GM23338 (cell line): ENCODE measurements around the gene DNAAF9. TPM values are rescaled to one million over a fixed set of nuclear protein-coding genes. Genes with fewer than 3 reads are reported as not detected.

ENCODE experiments used
- ATAC-seq: fragments of 200-7000 bp; cut with Tn5 transposase; 3 replicates; pipeline ENCODE4 v1.9.1; 2020
- DNase-seq: peaks from one replicate; pipeline ENCODE4 v3.0.0-alpha.2; 2015; ENCODE audit warnings: low spot score
- H2AFZ ChIP-seq: fragments of 200-600 bp; sonication (generic); 2 replicates; pipeline ENCODE4 v1.8.0; 2016; ENCODE audit warnings: antibody characterized with exemption, mild to moderate bottlenecking, moderate library complexity
- H3F3A ChIP-seq: fragments of 200-600 bp; sonication (generic); replicated peaks from 2 replicates; pipeline ENCODE4 v1.8.0; 2017; ENCODE audit warnings: antibody characterized with exemption, mixed run types, low read depth
- H3K27ac ChIP-seq: fragments of 200-600 bp; sonication (generic); 2 replicates; pipeline ENCODE4 v1.6.1; 2016; ENCODE audit warnings: low read depth
- H3K27me3 ChIP-seq: fragments of 200-600 bp; sonication (generic); 2 replicates; pipeline ENCODE4 v1.8.0; 2016; ENCODE audit warnings: mild to moderate bottlenecking, mixed run types, moderate library complexity; ENCODE audit not compliant: insufficient read depth
- H3K36me3 ChIP-seq: fragments of 200-600 bp; sonication (generic); 2 replicates; pipeline ENCODE4 v1.8.0; 2016; ENCODE audit warnings: mild to moderate bottlenecking; ENCODE audit not compliant: insufficient read depth
- H3K4me1 ChIP-seq: fragments of 200-600 bp; sonication (generic); 2 replicates; pipeline ENCODE4 v1.8.0; 2016; ENCODE audit warnings: mild to moderate bottlenecking, moderate library complexity; ENCODE audit not compliant: insufficient read depth
- H3K4me2 ChIP-seq: fragments of 200-600 bp; sonication (generic); 2 replicates; pipeline ENCODE4 v1.7.1; 2017; ENCODE audit warnings: mixed run types
- H3K4me3 ChIP-seq: fragments of 200-600 bp; sonication (generic); 2 replicates; pipeline ENCODE4 v1.6.1; 2016; ENCODE audit warnings: mixed run types
- H3K79me2 ChIP-seq: fragments of 200-600 bp; sonication (generic); replicated peaks from 2 replicates; pipeline ENCODE4 v1.8.0; 2017; ENCODE audit warnings: mild to moderate bottlenecking; ENCODE audit not compliant: insufficient read depth
- H3K9me2 ChIP-seq: fragments of 200-600 bp; sonication (generic); 2 replicates; pipeline ENCODE4 v1.8.0; 2017; ENCODE audit not compliant: insufficient read depth
- H4K20me1 ChIP-seq: fragments of 200-600 bp; sonication (generic); replicated peaks from 2 replicates; pipeline ENCODE4 v1.8.0; 2017; ENCODE audit warnings: mild to moderate bottlenecking; ENCODE audit not compliant: insufficient read depth
- H3K27ac Mint-ChIP-seq: 2 replicates; pipeline ENCODE4 v1.8.0; 2020; ENCODE audit warnings: inconsistent platforms, mild to moderate bottlenecking, moderate library complexity, mixed read lengths
- H3K27me3 Mint-ChIP-seq: 3 replicates; pipeline ENCODE4 v1.8.0; 2022; ENCODE audit warnings: low read depth, mild to moderate bottlenecking, moderate library complexity, mixed read lengths, inconsistent platforms; ENCODE audit not compliant: insufficient read depth, poor library complexity
- H3K36me3 Mint-ChIP-seq: 3 replicates; pipeline ENCODE4 v1.8.0; 2021; ENCODE audit warnings: low read depth, mild to moderate bottlenecking, inconsistent platforms, moderate library complexity, mixed read lengths
- H3K4me1 Mint-ChIP-seq: 3 replicates; pipeline ENCODE4 v1.8.0; 2020; ENCODE audit warnings: mild to moderate bottlenecking, inconsistent platforms, mixed read lengths
- H3K4me3 Mint-ChIP-seq: 3 replicates; pipeline ENCODE4 v1.8.0; 2021; ENCODE audit warnings: moderate library complexity, mild to moderate bottlenecking, inconsistent platforms, mixed read lengths
- H3K9me3 Mint-ChIP-seq: 3 replicates; pipeline ENCODE4 v1.8.0; 2020; ENCODE audit warnings: moderate library complexity, mild to moderate bottlenecking, inconsistent platforms, mixed read lengths
- CTCF ChIP-seq, 2 experiments: fragments of 200-600 bp in 1 of 2; sonication (generic) in 1 of 2; conservative IDR thresholded peaks; 2 replicates each; pipeline versions ENCODE4 v1.5.1 to v1.6.1; 2016 to 2017; ENCODE audit warnings: antibody characterized with exemption in 2 of 2, low read depth in 2 of 2, mild to moderate bottlenecking in 2 of 2, moderate library complexity in 1 of 2
- JUNB ChIP-seq: IDR thresholded peaks from one replicate; pipeline ENCODE4 v1.6.1; 2016; ENCODE audit warnings: antibody characterized with exemption; ENCODE audit not compliant: unreplicated experiment
- NANOG ChIP-seq: IDR thresholded peaks from 2 replicates; pipeline ENCODE4 v1.6.1; 2016; ENCODE audit warnings: antibody characterized with exemption, borderline replicate concordance
- ZNF331 ChIP-seq: fragments of 250-450 bp; sonication (Bioruptor Pico); IDR thresholded peaks from 2 replicates; pipeline ENCODE4 v1.5.0; 2020; ENCODE audit warnings: low read depth, mild to moderate bottlenecking, moderate library complexity
- ZNF462 ChIP-seq: fragments of 250-450 bp; sonication (Bioruptor Pico); IDR thresholded peaks from 2 replicates; pipeline ENCODE4 v1.5.0; 2020; ENCODE audit warnings: mild to moderate bottlenecking, moderate library complexity
- polyA plus RNA-seq: library from polyadenylated mRNA; unstranded; fragments of >200 nt; fragmentation: Nextera tagmentation; extraction: Ambion mirVana; gene quantifications from 2 replicates; pipeline ENCODE4 v1.2.1, GENCODE V29; 2016
- total RNA-seq: library from RNA; depleted of rRNA; stranded (reverse); fragments of >200 nt; shearing (Covaris generic); gene quantifications from 2 replicates; pipeline ENCODE4 v1.2.3, GENCODE V29; 2014

Gene DNAAF9
- total and polyA plus RNA-seq, 2 experiments from 2014 or later = 2.4 to 4.8 TPM

GRCh38 chr20:3433744-3434143, 26.3 kb upstream of the DNAAF9 start:
- no peak for TF ChIP-seq ZNF462 (CRISPR knock-in tag)
- no peak for TF ChIP-seq NANOG
- TF ChIP-seq JUNB = no peak
- no peak for TF ChIP-seq CTCF (conservative IDR thresholded peaks at IDR 0.05; ENCODE audit: low read depth in 2 of 2)
- TF ChIP-seq ZNF331 (CRISPR knock-in tag) = no peak
- Histone ChIP-seq H3K9me2 (no peaks in the 10 kb centered on the region; the same call in 1 of the 2 replicates), H2AFZ (no peak overlapping the region), H3K4me1 (no peaks in the 10 kb centered on the region), H3K27me3 (no peaks in the 10 kb centered on the region), H3F3A (no peaks in the 10 kb centered on the region), H3K4me3 (no peak overlapping the region), H3K27ac (no peak overlapping the region), H3K79me2 (no peaks in the 10 kb centered on the region), H3K36me3 (no peaks in the 10 kb centered on the region), H3K4me2 (no peak overlapping the region), H4K20me1 (no peaks in the 10 kb centered on the region)
- Mint-ChIP-seq H3K4me1 (peaks cover 3% of the 10 kb centered on the region; the same call in 2 of the 3 replicates), H3K9me3 (no peaks in the 10 kb centered on the region), H3K4me3 (no peak overlapping the region), H3K27ac (no peak overlapping the region), H3K27me3 (peaks cover 2% of the 10 kb centered on the region), H3K36me3 (no peaks in the 10 kb centered on the region)
- DNase-seq = no peak
- no peak for ATAC-seq
